H9 (cell line): Measurements from ENCODE around the gene HCK. TPM values are rescaled to one million over a fixed set of nuclear protein-coding genes. Genes with fewer than 3 reads are reported as not detected.

Experiments
- DNase-seq: peaks from one replicate; pipeline ENCODE4 v3.0.0-alpha.2; 2017
- H2AFZ ChIP-seq: one replicate; pipeline ENCODE4 v1.6.1; 2013; ENCODE audit warnings: mild to moderate bottlenecking, low read length, control low read depth, moderate library complexity
- H2AK5ac ChIP-seq: 2 replicates; pipeline ENCODE4 v1.6.1; 2013; ENCODE audit warnings: low read length, control low read depth, mixed read lengths; ENCODE audit not compliant: insufficient read length
- H2BK120ac ChIP-seq: one replicate; pipeline ENCODE4 v1.6.1; 2013; ENCODE audit warnings: low read depth, mild to moderate bottlenecking, low read length, control low read depth, inconsistent platforms; ENCODE audit not compliant: poor library complexity, severe bottlenecking
- H2BK12ac ChIP-seq: 2 replicates; pipeline ENCODE4 v1.6.1; 2013; ENCODE audit warnings: low read length, control low read depth, mixed read lengths, low read depth; ENCODE audit not compliant: insufficient read length
- H2BK15ac ChIP-seq: 2 replicates; pipeline ENCODE4 v1.6.1; 2013; ENCODE audit warnings: low read depth, low read length, control low read depth
- H2BK20ac ChIP-seq: one replicate; pipeline ENCODE4 v1.6.1; 2013; ENCODE audit warnings: low read depth, mild to moderate bottlenecking, low read length, control low read depth, inconsistent platforms; ENCODE audit not compliant: poor library complexity, severe bottlenecking
- H2BK5ac ChIP-seq: 2 replicates; pipeline ENCODE4 v1.6.1; 2013; ENCODE audit warnings: low read length, control low read depth, mixed read lengths; ENCODE audit not compliant: insufficient read length
- H3K14ac ChIP-seq: 2 replicates; pipeline ENCODE4 v1.6.1; 2013; ENCODE audit warnings: low read length, control low read depth; ENCODE audit not compliant: insufficient read depth
- H3K18ac ChIP-seq: 2 replicates; pipeline ENCODE4 v1.6.1; 2013; ENCODE audit warnings: low read depth, mild to moderate bottlenecking, mixed read lengths, low read length, control low read depth; ENCODE audit not compliant: insufficient read length
- H3K23ac ChIP-seq: 2 replicates; pipeline ENCODE4 v1.6.1; 2013; ENCODE audit warnings: low read length, control low read depth, mixed read lengths, low read depth; ENCODE audit not compliant: insufficient read length
- H3K23me2 ChIP-seq: 2 replicates; pipeline ENCODE4 v1.6.1; 2013; ENCODE audit warnings: low read depth, mild to moderate bottlenecking, mixed read lengths, low read length, control low read depth; ENCODE audit not compliant: insufficient read length, poor library complexity, severe bottlenecking
- H3K27ac ChIP-seq: 2 replicates; pipeline ENCODE4 v1.5.1; 2013; ENCODE audit warnings: low read length, control low read depth, mixed read lengths, low read depth; ENCODE audit not compliant: insufficient read length
- H3K27me3 ChIP-seq: 2 replicates; pipeline ENCODE4 v1.6.1; 2013; ENCODE audit warnings: low read length, control low read depth, inconsistent platforms; ENCODE audit not compliant: insufficient read depth
- H3K4ac ChIP-seq: 2 replicates; pipeline ENCODE4 v1.6.1; 2013; ENCODE audit warnings: low read depth, mild to moderate bottlenecking, control low read depth, inconsistent platforms, low read length, moderate library complexity
- H3K4me1 ChIP-seq: 2 replicates; pipeline ENCODE4 v1.6.1; 2013; ENCODE audit warnings: low read length, control low read depth, inconsistent platforms; ENCODE audit not compliant: insufficient read depth
- H3K4me2 ChIP-seq: 2 replicates; pipeline ENCODE4 v1.6.1; 2013; ENCODE audit warnings: low read length, control low read depth, mixed read lengths; ENCODE audit not compliant: insufficient read length, insufficient read depth
- H3K56ac ChIP-seq: 2 replicates; pipeline ENCODE4 v1.6.1; 2013; ENCODE audit warnings: low read depth, mild to moderate bottlenecking, mixed read lengths, low read length, control low read depth; ENCODE audit not compliant: insufficient read length
- H3K79me1 ChIP-seq: 2 replicates; pipeline ENCODE4 v1.6.1; 2013; ENCODE audit warnings: low read depth, mild to moderate bottlenecking, moderate library complexity, low read length, control low read depth, inconsistent platforms; ENCODE audit not compliant: insufficient read depth, poor library complexity, severe bottlenecking
- H3K79me2 ChIP-seq: 2 replicates; pipeline ENCODE4 v1.6.1; 2013; ENCODE audit warnings: low read length, control low read depth, inconsistent platforms; ENCODE audit not compliant: insufficient read depth
- H3K9ac ChIP-seq: 2 replicates; pipeline ENCODE4 v1.6.1; 2013; ENCODE audit warnings: low read length, control low read depth, mixed read lengths; ENCODE audit not compliant: insufficient read length; ENCODE audit errors: extremely low read depth
- H3K9me3 ChIP-seq: one replicate; pipeline ENCODE4 v1.6.1; 2013; ENCODE audit warnings: low read depth, low read length, inconsistent platforms; ENCODE audit not compliant: control insufficient read depth
- H3T11ph ChIP-seq: one replicate; pipeline ENCODE4 v1.6.1; 2013; ENCODE audit warnings: mild to moderate bottlenecking, low read length, control low read depth, inconsistent platforms
- H4K20me1 ChIP-seq: one replicate; pipeline ENCODE4 v1.6.1; 2013; ENCODE audit not compliant: control insufficient read depth, insufficient read length, insufficient read depth
- H4K5ac ChIP-seq: 2 replicates; pipeline ENCODE4 v1.6.1; 2013; ENCODE audit warnings: low read depth, mild to moderate bottlenecking, mixed read lengths, low read length, control low read depth; ENCODE audit not compliant: insufficient read length
- H4K8ac ChIP-seq: replicated peaks from 2 replicates; pipeline ENCODE4 v1.6.1; 2013; ENCODE audit warnings: low read length, control low read depth, mixed read lengths, low read depth; ENCODE audit not compliant: insufficient read length
- H4K91ac ChIP-seq: 2 replicates; pipeline ENCODE4 v1.6.1; 2013; ENCODE audit warnings: low read depth, mild to moderate bottlenecking, moderate library complexity, mixed read lengths, low read length, control low read depth; ENCODE audit not compliant: insufficient read length
- H3K27ac Mint-ChIP-seq, 3 experiments: 2 replicates in 2 of 3; 3 replicates in 1 of 3; pipeline ENCODE4 v1.8.0; 2020 to 2021; ENCODE audit warnings: mixed read lengths in 3 of 3, mild to moderate bottlenecking in 1 of 3, moderate library complexity in 1 of 3
- H3K27me3 Mint-ChIP-seq: 2 replicates; pipeline ENCODE4 v1.8.0; 2021; ENCODE audit warnings: low read depth, mild to moderate bottlenecking, moderate library complexity, mixed read lengths
- H3K36me3 Mint-ChIP-seq, 3 experiments: 2 replicates in 2 of 3; 3 replicates in 1 of 3; pipeline ENCODE4 v1.8.0; 2020 to 2021; ENCODE audit warnings: low read depth in 3 of 3, mixed read lengths in 3 of 3; ENCODE audit not compliant: insufficient read depth in 1 of 3
- H3K4me1 Mint-ChIP-seq, 2 experiments: 2 replicates each; pipeline ENCODE4 v1.8.0; 2020; ENCODE audit warnings: mixed read lengths in 2 of 2
- H3K4me3 Mint-ChIP-seq, 2 experiments: 2 replicates in 1 of 2; 3 replicates in 1 of 2; pipeline ENCODE4 v1.8.0; 2020 to 2021; ENCODE audit warnings: mild to moderate bottlenecking in 2 of 2, mixed read lengths in 2 of 2, moderate library complexity in 1 of 2
- H3K9me3 Mint-ChIP-seq, 2 experiments: 2 replicates in 1 of 2; 3 replicates in 1 of 2; pipeline ENCODE4 v1.8.0; 2020; ENCODE audit warnings: mild to moderate bottlenecking in 2 of 2, mixed read lengths in 2 of 2, moderate library complexity in 1 of 2
- WGBS: extraction: QIAGEN DNeasy Blood & Tissue Kit; methylation state at CpG from one replicate; pipeline ENCODE4 v1.1.7; 2013; ENCODE audit warnings: missing lambda C conversion rate, low lambda C conversion rate, mixed read lengths; ENCODE audit not compliant: insufficient read length; ENCODE audit errors: extremely low coverage; 5-methylcytosine and 5-hydroxymethylcytosine counted together
- total RNA-seq: library from RNA; stranded (reverse); gene quantifications from 2 replicates; pipeline ENCODE4 v1.2.1, GENCODE V29; 2021
- TF ChIP-seq, protein P1 (sequence below): fragments of 200-600 bp; sonication (generic); conservative IDR thresholded peaks from 3 replicates; pipeline ENCODE4 v1.8.0; 2021; ENCODE audit warnings: antibody characterized with exemption, mild to moderate bottlenecking

HCK gene
- total RNA-seq, 1 experiment from 2014 or later: 1.7 TPM

DNA sequence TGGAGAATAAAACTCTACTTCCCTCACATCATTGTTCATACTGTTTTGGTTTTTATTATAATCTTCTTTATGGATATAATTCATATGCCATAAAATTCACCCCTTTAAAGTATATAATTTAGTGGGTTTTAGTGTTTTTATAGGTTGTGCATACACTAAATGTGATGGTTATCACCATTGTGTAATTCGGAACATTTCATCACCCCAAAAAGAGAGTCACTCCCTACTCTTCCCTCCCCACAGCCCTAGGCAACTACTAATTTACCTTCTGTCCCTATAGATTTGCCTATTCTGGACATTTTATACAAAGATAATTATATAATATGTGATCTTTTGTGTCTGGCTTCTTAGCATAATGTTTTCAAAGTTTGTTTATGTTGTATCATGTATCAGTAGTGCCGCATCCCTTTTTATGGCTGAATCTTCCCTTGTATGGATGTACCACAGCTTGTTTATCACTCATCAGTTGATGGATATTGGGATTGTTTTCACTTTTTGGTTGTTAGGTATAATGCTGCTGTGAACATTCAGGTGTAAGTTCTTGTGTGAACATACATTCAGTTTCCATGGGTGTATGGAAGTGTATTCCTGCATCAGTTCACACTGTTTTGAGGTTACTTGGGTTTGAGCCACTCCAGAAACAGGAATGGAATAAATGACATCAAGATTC is 61.7 kb downstream of the HCK start:
- Histone ChIP-seq H3K4me1 (0 out of 2 replicates have a peak, but pooled peaks cover 3% of the 10 kb centered on the region), H2BK15ac (no peak overlapping the region), H3K79me1 (no peaks in the 10 kb centered on the region), H2AFZ (no peak overlapping the region), H3T11ph (no peak overlapping the region), H3K56ac (no peak overlapping the region), H3K79me2 (peaks cover 11% of the 10 kb centered on the region; the same call in 1 of the 2 replicates), H2AK5ac (no peak overlapping the region), H4K20me1 (no peaks in the 10 kb centered on the region), H3K9ac (no peak overlapping the region), H2BK5ac (no peak overlapping the region), H3K23me2 (peaks cover 6% of the 10 kb centered on the region), H2BK120ac (no peak overlapping the region), H3K4me2 (no peak overlapping the region), H3K18ac (no peak overlapping the region), H3K4ac (no peak overlapping the region), H4K5ac (no peak overlapping the region), H3K27me3 (no peaks in the 10 kb centered on the region), H4K8ac (no peak overlapping the region), H3K14ac (no peak overlapping the region), H2BK12ac (no peak overlapping the region), H4K91ac (no peak overlapping the region), H2BK20ac (no peak overlapping the region), H3K9me3 (no peaks in the 10 kb centered on the region), H3K23ac (no peak overlapping the region), H3K27ac (no peak overlapping the region)
- DNase-seq: no peak
- H3K9me3 Mint-ChIP-seq: no peaks in the 10 kb centered on the region
- H3K27me3 Mint-ChIP-seq: no peaks in the 10 kb centered on the region; the same call in 1 of the 2 replicates
- H3K4me3 Mint-ChIP-seq: no peak overlapping the region
- H3K36me3 Mint-ChIP-seq: peaks cover 0 to 13% (median 6%) of the 10 kb centered on the region in 3 experiments; a peak in 6 of 7 replicates
- no CpG with 5 or more reads among the region's 2 CpGs for WGBS
- peaks cover 25 to 27% of the 10 kb centered on the region in 2 experiments for H3K4me1 Mint-ChIP-seq
- TF ChIP-seq, protein P1, sequence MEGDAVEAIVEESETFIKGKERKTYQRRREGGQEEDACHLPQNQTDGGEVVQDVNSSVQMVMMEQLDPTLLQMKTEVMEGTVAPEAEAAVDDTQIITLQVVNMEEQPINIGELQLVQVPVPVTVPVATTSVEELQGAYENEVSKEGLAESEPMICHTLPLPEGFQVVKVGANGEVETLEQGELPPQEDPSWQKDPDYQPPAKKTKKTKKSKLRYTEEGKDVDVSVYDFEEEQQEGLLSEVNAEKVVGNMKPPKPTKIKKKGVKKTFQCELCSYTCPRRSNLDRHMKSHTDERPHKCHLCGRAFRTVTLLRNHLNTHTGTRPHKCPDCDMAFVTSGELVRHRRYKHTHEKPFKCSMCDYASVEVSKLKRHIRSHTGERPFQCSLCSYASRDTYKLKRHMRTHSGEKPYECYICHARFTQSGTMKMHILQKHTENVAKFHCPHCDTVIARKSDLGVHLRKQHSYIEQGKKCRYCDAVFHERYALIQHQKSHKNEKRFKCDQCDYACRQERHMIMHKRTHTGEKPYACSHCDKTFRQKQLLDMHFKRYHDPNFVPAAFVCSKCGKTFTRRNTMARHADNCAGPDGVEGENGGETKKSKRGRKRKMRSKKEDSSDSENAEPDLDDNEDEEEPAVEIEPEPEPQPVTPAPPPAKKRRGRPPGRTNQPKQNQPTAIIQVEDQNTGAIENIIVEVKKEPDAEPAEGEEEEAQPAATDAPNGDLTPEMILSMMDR: no peak
- no peak overlapping the region for H3K27ac Mint-ChIP-seq
